ENCODE data around the gene GSK3B. TPM values are rescaled to one million over a fixed set of nuclear protein-coding genes. Genes with fewer than 3 reads are reported as not detected.

The GSK3B gene
- total RNA-seq, 1 experiment from 2014 or later = 56.5 TPM

DNA sequence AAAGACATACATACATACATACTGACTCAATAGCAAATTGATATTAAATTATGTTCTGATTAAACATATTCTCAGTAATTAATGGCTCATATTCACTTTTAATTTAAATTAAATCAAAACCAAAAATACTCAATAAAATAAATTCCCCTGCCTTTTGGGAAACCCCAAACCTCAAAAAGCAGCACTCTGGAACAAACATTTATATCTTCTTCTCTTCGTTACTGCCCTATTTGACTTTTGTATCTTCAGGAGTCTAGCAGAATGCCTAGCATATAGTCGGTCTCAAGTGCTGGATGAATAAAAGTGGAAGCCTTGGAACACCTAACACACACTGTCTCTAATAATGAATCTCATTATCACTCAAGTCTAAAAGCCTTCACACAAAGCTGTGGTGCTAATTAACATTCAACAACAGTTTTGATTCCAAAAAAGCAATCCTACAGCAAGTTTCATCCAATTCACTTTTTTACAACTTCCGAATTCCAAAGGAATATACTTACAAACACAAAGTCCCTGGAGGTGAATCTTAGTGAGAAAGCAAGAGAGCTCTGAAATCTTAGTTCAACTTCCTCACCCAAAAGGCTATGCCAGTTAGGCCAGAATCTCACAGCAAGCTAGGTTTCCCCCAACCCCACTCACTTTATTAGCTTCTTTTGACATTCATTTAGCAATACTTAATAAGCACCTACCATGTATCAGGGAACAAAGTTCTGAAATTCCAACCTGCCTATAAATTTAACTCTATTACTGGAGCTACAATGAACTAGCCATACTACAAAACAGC, 35.0 kb downstream of the GSK3B start:
- Histone ChIP-seq H3K9me3 (ENCODE audit: control insufficient read depth, low read depth, low read length) (no peaks in the 10 kb centered on the region), H3K4me1 (ENCODE audit: insufficient read depth, low read length) (no peaks in the 10 kb centered on the region), H3K79me1 (ENCODE audit: insufficient read depth, low read depth, low read length, poor library complexity, severe bottlenecking) (peaks cover 21% of the 10 kb centered on the region), H4K8ac (replicated peaks; ENCODE audit: insufficient read length, low read depth, low read length) (no peak overlapping the region), H3K79me2 (ENCODE audit: insufficient read depth, low read length) (peaks cover 13% of the 10 kb centered on the region; the same call in 1 of the 2 replicates), H3K4ac (ENCODE audit: low read depth, low read length) (no peak overlapping the region), H3K23me2 (ENCODE audit: insufficient read length, low read depth, low read length, poor library complexity, severe bottlenecking) (no peaks in the 10 kb centered on the region), H3K27me3 (ENCODE audit: insufficient read depth, low read length) (no peaks in the 10 kb centered on the region), H2BK12ac (ENCODE audit: insufficient read length, low read depth, low read length) (no peak overlapping the region), H2BK120ac (ENCODE audit: low read depth, low read length, poor library complexity, severe bottlenecking) (no peak overlapping the region), H3K23ac (ENCODE audit: insufficient read length, low read depth, low read length) (no peak overlapping the region), H3K9ac (ENCODE audit: extremely low read depth, insufficient read length, low read length) (no peak overlapping the region), H3T11ph (ENCODE audit: low read length) (no peak overlapping the region), H3K27ac (ENCODE audit: insufficient read length, low read depth, low read length) (no peak overlapping the region), H2AK5ac (ENCODE audit: insufficient read length, low read length) (no peak overlapping the region), H3K4me2 (ENCODE audit: insufficient read depth, insufficient read length, low read length) (no peak overlapping the region), H2BK20ac (ENCODE audit: low read depth, low read length, poor library complexity, severe bottlenecking) (no peak overlapping the region), H3K18ac (ENCODE audit: insufficient read length, low read depth, low read length) (no peak overlapping the region), H2BK15ac (ENCODE audit: low read depth, low read length) (no peak overlapping the region), H2BK5ac (ENCODE audit: insufficient read length, low read length) (no peak overlapping the region), H2AFZ (ENCODE audit: low read length) (no peak overlapping the region), H4K91ac (ENCODE audit: insufficient read length, low read depth, low read length) (no peak overlapping the region), H4K5ac (ENCODE audit: insufficient read length, low read depth, low read length) (no peak overlapping the region), H3K56ac (ENCODE audit: insufficient read length, low read depth, low read length) (no peak overlapping the region), H3K14ac (ENCODE audit: insufficient read depth, low read length) (no peak overlapping the region), H4K20me1 (ENCODE audit: control insufficient read depth, insufficient read depth, insufficient read length) (peaks cover 2% of the 10 kb centered on the region)
- Mint-ChIP-seq H3K4me3 (no peak overlapping the region), H3K36me3 (ENCODE audit: insufficient read depth in 1 of 3, low read depth in 3 of 3) (peaks cover 7 to 13% (median 11%) of the 10 kb centered on the region in 3 experiments), H3K4me1 (peaks cover 14 to 18% of the 10 kb centered on the region in 2 experiments), H3K9me3 (peaks cover 4 to 7% of the 10 kb centered on the region in 2 experiments; a peak in 4 of 5 replicates), H3K27ac (no peak overlapping the region; a peak in 2 of 7 replicates), H3K27me3 (ENCODE audit: low read depth) (no peaks in the 10 kb centered on the region)
- WGBS (ENCODE audit: extremely low coverage, insufficient read length, low lambda C conversion rate) = no CpG with 5 or more reads among the region's 3 CpGs
- DNase-seq = no peak
- TF ChIP-seq, protein P1, sequence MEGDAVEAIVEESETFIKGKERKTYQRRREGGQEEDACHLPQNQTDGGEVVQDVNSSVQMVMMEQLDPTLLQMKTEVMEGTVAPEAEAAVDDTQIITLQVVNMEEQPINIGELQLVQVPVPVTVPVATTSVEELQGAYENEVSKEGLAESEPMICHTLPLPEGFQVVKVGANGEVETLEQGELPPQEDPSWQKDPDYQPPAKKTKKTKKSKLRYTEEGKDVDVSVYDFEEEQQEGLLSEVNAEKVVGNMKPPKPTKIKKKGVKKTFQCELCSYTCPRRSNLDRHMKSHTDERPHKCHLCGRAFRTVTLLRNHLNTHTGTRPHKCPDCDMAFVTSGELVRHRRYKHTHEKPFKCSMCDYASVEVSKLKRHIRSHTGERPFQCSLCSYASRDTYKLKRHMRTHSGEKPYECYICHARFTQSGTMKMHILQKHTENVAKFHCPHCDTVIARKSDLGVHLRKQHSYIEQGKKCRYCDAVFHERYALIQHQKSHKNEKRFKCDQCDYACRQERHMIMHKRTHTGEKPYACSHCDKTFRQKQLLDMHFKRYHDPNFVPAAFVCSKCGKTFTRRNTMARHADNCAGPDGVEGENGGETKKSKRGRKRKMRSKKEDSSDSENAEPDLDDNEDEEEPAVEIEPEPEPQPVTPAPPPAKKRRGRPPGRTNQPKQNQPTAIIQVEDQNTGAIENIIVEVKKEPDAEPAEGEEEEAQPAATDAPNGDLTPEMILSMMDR (conservative IDR thresholded peaks at IDR 0.05) = no peak
